Measurements from ENCODE around the gene CNOT2.

CNOT2 gene

GRCh38 chr12:70252832-70253231 lies 9.6 kb downstream of the CNOT2 start:
- no peak for DNase-seq (ENCODE audit: low read depth)

- no peak for DNase-seq (ENCODE audit: low read depth)
Observed at GRCh38 chr12:70254225-70254624, 11.0 kb downstream of the CNOT2 start.

GRCh38 chr12:70254846-70255245 lies 11.6 kb downstream of the CNOT2 start:
- DNase-seq (ENCODE audit: low read depth) = no peak

- no peak for DNase-seq (ENCODE audit: low read depth)
Observed at GRCh38 chr12:70255311-70255710, 12.1 kb downstream of the CNOT2 start.

GRCh38 chr12:70258605-70259403 lies 15.6 kb downstream of the CNOT2 start:
- DNase-seq (ENCODE audit: low read depth) = no peak

DNA sequence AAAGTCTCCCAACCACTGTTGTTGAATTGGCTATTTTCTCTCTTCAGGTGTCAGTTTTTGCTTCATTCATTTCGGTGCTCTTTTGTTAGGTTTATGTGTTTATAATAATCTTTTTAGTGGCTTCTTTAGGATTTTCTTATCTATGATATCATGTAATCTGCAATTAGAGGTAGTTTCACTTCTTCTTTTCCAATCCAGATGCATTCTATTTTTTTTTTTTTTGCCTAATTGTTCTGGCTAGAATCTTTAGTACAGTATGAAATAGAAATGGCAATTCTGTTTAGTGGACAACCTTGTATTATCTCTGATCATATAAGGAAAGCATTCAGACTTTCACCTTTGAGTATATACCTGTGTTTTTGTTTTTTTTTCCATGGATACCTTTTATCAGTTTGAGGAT lies 17.4 kb downstream of the CNOT2 start:
- DNase-seq (ENCODE audit: low read depth) = no peak

DNA sequence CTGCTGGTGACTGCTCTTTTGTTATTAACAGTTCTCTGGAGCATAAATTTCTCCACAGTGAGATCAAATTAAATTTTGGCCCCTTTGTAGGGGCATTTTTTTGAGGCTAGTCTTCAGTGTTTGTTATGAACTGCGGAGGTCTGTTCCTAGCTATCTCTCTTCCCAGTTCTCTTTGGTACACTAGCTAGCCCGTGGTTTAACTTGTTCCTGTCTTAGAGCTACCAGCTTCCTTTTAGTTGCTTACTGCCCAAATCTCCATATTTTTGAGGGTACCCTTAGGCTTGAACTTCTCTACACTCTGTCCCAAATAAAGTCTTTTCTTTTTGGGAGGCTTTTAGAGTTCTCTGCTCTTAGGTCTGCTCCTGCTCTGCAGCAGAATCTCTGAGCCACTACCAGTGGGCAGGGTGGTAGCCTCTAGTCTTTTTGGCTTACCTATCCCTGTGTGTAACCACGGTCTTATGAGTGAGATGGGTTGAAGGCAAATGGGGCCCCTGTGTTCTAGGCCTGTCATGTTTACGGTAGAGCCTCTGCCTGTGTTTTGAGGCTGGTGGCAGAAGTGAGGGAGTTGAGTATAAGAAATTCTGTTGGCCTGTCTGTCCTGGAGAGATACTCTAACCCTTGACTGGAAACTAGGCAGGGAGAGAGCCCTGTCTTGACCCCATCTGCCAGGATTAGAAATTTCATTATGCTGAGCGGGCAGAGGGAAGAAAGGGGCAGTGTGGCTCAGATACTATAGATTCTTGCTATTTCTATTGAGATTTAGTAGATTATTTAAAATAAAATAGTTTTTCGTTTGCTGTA lies 21.0 kb downstream of the CNOT2 start:
- no peak for DNase-seq (ENCODE audit: low read depth)

DNA sequence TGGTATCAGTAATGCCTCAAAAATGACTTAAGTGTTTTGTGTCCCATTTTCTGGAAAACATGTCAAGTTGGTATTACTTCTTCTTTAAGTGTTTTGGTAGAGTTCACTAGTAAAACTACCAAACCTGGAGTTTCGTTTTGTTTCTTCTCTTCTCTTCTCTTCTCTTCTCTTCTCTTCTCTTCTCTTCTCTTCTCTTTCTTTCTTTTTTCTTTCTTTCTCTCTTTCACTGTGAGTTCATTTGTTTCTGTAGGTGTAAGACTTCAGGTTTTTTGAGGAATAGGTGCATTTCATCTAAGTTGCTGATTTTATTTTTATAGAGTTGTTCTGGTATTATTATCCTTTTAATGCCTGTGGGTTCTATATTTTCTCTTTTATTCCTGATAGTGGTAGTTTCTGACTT lies 21.9 kb downstream of the CNOT2 start:
- no peak for DNase-seq (ENCODE audit: low read depth)

- DNase-seq (ENCODE audit: low read depth) = no peak
Observed at GRCh38 chr12:70267550-70267949, 24.3 kb downstream of the CNOT2 start.

- no peak for DNase-seq (ENCODE audit: low read depth)
Observed at GRCh38 chr12:70268972-70269371, 25.7 kb downstream of the CNOT2 start.

DNA sequence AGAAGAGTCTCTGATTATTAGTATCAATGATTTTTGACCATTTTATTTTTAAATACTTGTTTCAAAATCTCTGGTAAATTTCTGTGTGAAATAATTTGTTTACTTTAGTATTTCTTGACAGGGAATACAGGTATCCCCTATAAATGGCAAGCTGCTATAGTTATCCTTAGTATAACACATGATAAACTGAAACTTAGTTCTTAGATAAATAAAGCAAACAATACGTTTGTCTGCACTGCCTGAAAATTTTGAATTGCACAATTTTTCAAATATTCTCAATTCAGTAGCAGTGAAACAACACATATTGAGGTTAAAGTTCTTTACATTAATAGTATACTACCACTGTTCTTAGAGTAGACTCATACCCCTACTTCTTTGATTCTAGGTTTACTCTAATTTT lies 26.9 kb downstream of the CNOT2 start:
- no peak for DNase-seq (ENCODE audit: low read depth)

GRCh38 chr12:70271025-70271424 lies 27.8 kb downstream of the CNOT2 start:
- DNase-seq (ENCODE audit: low read depth) = no peak

GRCh38 chr12:70272510-70272909 lies 29.3 kb downstream of the CNOT2 start:
- no peak for DNase-seq (ENCODE audit: low read depth)

DNA sequence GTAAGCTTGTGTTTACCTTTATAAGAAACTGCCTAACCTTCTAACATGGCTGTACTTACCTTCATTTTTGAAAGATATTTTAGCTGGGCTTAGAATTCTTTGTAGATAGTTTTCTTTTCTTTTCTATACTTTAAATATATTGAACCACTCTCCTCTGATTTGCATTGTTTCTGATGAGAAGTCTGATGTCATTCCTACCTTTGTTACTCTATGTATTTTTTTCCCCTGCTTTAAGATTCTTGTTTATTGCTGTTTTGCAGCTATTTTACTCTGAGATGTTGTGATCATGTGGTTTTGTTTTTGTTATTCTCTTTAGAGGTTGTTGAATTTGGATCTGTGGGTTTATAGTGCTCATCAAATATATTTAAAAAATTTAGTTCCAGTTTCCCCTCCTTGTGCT lies 31.8 kb downstream of the CNOT2 start:
- no peak for DNase-seq (ENCODE audit: low read depth)

- DNase-seq (ENCODE audit: low read depth) = no peak
Observed at GRCh38 chr12:70277973-70278372, 34.7 kb downstream of the CNOT2 start.

GRCh38 chr12:70278945-70279344 lies 35.7 kb downstream of the CNOT2 start:
- DNase-seq (ENCODE audit: low read depth) = no peak

- no peak for DNase-seq (ENCODE audit: low read depth)
Observed at GRCh38 chr12:70283232-70283631, 40.0 kb downstream of the CNOT2 start.

GRCh38 chr12:70288817-70289216 lies 45.6 kb downstream of the CNOT2 start:
- DNase-seq (ENCODE audit: low read depth) = no peak

DNA sequence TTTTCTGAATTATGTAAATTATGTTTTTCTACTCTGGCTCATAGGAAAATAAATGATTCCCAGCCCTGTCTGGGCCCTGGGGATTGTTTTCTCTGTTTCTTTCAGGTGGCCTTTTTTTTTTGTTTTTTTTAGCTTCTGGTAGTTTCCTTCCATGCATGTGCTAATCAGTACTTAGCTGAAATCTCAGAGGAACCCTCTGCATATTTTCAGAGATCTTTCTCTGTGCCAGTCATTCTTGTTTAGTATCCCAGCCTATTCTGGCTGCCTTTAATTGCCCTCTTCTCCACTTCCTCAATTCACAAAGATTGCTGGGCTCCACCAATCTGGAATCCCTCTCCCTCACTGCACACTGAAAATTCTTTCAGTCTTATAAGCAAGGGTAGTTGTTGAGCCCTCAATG lies 46.9 kb downstream of the CNOT2 start:
- DNase-seq (ENCODE audit: low read depth) = no peak

GRCh38 chr12:70292017-70292776 lies 49.0 kb downstream of the CNOT2 start:
- DNase-seq (ENCODE audit: low read depth) = no peak

DNA sequence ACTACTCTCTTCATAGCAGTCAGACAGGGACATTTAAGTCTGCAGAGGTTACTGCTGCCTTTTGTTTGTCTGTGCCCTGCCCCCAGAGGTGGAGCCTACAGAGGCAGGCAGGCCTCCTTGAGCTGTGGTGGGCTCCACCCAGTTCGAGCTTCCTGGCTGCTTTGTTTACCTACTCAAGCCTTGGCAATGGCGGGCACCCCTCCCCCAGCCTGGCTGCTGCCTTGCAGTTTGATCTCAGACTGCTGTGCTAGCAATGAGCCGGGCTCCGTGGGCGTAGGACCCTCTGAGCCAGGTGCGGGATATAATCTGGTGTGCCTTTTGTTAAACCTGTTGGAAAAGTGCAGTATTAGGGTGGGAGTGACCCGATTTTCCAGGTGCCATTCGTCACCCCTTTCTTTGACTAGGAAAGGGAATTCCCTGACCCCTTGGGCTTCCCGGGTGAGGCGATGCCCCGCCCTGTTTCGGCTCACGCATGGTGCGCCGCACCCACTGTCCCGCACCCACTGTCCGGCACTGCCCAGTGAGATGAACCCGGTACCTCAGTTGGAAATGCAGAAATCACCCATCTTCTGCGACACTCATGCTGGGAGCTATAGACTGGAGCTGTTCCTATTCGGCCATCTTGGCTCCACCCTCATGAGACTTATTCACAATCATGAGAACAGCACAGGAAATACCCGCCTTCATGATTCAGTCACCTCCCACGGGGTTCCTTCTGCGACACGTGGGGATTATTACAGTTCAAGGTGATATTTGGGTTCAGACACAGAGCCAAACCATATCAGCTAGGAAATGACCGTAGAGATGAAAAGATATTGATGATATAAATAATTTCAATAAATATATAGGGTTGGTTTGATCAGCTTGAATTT lies 61.7 kb downstream of the CNOT2 start:
- peak; percentile 5 for DNase-seq (ENCODE audit: low read depth)

- peak; percentile 8 for DNase-seq (ENCODE audit: low read depth)
Observed at GRCh38 chr12:70305794-70306193, 62.6 kb downstream of the CNOT2 start.
